Brain pericyte (primary cell): ENCODE data around the gene PDXK.

Source experiments
- DNase-seq: peaks from one replicate; pipeline ENCODE4 v3.0.0-alpha.2; 2012; ENCODE audit warnings: low read depth, low spot score

Gene PDXK

GRCh38 chr21:43803558-43804300, 84.8 kb downstream of the PDXK start:
- no peak for DNase-seq

GRCh38 chr21:43805275-43805800, 86.4 kb downstream of the PDXK start:
- no peak for DNase-seq

GRCh38 chr21:43806017-43806710, 87.2 kb downstream of the PDXK start:
- no peak for DNase-seq

GRCh38 chr21:43808367-43808766, 89.4 kb downstream of the PDXK start:
- DNase-seq: no peak

GRCh38 chr21:43808832-43809251, 89.9 kb downstream of the PDXK start:
- no peak for DNase-seq

- DNase-seq: no peak
Observed at GRCh38 chr21:43809346-43809799, 90.4 kb downstream of the PDXK start.

- no peak for DNase-seq
Observed at GRCh38 chr21:43809853-43810504, 91.0 kb downstream of the PDXK start.

GRCh38 chr21:43810505-43811261, 91.8 kb downstream of the PDXK start:
- DNase-seq: no peak

GRCh38 chr21:43811262-43812105, 92.6 kb downstream of the PDXK start:
- no peak for DNase-seq
